CMK (cell line): ENCODE measurements around the gene TMEM131L.

ENCODE experiments used
- DNase-seq: peaks from one replicate; pipeline ENCODE4 v3.0.0-alpha.2; 2010; ENCODE audit warnings: low read depth

The TMEM131L gene

DNA sequence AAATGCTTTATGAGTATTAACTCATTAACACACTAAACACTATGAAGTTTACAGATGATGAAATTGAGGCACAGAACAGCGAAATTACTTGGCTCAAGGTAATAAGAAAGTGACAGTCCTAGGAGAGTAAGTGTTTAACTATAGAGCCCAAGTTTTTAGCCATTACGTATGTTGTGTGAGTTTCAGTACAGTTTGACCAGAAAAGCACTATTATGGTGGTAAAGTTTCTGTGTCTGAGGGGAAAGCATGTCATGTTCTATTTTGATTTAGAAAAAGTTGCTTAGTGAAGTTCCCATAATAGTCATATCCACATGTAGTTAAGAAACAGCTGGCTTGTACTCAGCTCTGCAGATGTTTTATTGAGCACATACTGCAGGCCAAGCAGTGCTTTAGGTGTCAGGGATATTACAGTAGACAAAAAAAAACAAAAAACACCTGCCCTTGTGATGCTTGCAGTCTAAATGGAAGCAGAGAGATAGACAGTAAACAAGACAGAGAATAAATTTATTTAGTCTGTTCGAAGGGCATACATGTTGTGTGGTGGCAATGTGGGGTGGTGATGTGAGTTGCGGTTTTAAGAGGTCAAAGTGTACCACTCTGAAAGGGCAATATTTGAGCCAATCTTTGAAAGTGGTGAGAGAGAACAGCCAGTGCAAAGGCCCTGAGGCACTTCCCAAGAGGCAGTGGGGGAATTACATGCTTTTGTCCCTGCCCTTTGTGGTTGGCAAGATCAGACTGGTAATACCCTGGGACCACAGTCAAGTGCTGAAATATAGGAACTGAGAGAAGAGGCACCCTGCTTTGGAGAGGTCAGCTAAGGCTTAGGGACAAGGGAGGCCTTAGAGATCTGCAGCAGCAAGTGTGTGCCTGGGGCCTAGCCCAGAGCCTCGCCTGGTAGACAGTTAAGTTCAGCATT lies 6.2 kb downstream of the TMEM131L start:
- no peak for DNase-seq

DNA sequence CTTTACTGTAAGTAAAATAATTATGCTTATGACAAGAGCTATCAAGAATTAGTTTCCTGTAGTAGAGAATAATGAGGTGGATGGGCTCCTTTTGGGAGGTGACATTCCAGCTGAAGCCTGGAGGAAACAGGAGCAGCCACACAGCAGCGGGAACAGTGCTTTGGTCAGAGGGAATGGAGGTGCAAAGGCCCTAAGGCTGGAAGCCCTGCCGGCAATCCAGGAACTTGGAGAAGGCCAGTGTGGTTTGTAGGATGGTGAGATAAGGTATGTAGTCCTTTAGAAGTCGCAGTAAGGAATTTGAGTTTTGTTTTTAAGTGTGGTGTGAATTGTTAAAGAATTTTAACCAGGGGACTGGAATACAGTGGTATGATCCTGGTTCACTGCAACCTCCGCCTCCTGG lies 8.1 kb downstream of the TMEM131L start:
- DNase-seq = no peak

DNA sequence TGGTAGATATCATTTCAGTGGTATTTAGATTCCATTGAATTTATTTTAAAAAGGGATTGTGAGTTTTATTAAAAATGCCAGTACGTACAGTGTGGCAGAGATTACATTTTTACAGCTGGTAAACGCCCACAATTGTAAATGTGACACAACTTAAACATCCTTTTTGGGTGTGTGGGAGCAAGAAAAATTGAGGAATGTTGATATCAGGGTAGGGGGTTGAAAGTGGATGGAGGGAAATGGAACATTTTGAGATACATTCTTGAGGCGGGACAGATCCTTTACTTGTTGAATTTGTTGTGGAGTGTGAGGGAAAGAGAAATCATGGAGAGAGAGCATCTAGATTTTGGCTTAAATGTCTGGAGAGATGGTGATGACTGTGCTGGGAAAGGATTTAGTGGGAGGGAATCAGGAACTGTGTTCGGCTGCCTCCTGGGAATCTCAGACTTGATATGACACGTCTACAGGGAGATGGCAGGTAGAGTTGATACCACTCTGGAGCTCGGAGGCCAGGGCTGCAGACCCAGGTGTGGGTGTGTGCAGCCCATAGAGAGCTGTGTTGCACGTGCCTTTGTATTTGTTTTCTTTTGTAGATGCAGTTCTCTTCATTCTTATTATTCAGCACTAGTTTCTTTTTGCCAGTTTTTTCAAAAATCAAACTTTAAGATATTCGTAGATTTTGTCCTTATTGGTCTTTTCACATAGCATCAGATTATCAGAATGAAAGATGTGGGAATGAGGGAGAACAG lies 10.8 kb downstream of the TMEM131L start:
- no peak for DNase-seq

DNA sequence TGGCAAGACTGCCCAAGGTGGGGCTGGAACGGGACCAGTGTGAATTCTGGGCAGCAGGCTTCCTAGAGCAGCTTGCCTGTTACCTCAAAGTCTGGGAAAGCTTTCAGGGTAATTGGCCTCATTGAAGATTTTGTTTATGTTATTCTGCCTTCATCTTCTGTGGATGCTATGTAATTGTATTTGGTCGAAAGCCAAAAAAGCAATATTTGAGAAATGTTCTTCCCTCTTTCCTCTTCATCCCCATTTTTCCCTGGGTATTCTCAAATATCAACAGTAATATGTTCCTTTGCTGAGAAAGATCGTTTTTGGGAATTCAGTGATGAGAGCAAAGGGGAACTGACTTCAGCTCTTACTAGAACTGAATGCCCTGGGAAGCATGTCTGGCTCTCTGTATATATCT lies 12.9 kb downstream of the TMEM131L start:
- DNase-seq = no peak

DNA sequence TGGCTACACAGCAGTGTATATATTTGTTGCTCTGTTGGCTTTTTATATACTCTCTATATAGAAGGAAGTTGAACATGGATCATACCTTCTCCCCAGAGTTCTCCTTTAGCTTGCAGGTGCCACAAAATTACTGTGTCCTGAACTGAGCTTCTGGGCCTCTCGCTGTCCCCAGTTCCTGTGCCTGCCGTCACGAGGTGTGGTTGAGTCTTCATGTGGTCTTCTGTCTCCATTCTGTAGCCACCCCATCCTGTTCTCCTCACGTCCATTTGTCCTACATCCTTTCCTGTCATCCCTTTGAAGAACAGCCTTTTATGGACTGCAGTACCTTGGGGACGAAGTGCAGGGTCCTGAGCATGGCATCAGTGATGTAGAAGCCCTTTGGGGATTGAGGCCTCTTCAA lies 14.5 kb downstream of the TMEM131L start:
- DNase-seq = no peak

DNA sequence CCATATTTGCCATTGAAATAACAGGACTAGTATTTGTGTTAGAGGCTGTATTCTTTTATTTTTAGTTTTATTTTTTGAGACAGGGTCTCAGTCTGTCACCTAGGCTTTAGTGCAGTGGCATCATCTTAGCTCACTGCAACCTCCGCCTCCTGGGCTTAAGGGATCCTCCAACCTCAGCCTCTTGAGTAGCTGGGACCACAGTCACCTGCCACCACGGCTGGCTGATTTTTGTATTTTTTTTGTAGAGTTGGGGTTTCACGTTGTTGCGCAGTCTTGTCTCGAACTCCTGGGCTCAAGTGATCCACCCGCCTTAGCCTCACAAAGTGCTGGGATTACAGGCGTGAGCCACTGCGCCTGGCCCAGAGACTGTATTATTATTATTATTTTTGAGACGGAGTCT lies 15.3 kb downstream of the TMEM131L start:
- DNase-seq = no peak

DNA sequence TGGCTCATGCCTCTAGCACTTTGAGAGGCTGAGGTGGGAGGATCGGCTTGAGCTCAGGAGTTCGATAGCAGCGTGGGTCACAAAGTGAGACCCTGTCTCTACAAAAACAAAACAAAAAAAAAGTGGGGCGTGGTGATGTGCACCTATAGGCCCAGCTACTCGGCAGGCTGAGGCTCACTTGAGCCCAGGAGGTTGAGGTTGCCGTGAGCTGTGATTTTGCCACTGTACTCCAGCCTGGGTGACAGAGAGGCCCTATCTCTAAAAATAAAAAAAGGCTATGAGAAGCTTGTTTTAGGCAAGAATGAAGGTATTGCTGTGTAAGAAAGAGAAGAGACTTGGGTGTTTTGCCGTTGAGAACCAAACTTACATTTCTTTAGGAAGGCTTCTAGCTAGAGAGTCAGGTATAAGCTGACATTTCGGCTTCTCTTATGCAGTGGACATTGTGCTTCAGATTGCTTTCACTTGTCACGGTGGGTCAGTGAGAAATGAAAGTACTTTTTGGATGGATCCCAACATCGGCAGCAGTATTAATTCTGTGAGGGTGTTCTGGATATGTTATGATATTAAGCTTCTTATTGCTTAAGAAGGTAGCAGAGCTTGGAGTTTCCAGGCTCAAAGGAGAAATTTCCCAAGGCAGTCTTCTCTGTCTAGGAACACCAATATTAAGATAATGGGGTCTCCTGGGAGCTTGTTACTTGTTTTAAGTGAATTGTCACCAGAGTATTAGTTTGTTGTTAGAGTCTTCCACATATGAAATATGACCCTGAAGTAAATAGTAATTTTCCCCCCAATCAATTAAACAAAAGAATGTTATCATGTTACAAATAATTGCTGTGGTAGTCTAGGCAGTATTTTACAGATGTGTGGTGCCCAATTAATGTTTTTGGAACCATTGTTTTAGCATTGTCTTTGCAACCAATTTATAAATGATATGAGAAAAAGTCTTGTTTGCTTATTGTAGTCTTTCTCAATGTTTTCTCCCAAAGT lies 17.6 kb downstream of the TMEM131L start:
- DNase-seq = no peak

DNA sequence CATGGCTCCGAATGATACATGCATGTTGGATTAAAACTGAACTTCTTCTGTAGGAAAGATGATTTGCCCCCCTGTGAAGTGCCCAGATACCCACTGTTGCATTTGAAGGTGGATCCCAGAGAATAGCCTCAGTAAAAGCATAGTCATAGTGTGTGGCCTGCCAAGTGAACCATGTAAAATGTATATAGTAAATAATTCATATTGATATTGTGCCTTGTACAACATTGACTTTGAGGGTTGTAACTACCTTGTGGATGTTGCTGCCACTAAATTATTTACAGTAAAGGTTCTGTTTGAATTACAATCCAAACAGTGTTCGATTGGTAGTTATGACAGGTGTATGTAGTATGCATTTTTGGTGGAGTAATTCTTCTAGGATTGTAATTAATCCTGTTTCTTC lies 19.2 kb downstream of the TMEM131L start:
- DNase-seq = no peak

DNA sequence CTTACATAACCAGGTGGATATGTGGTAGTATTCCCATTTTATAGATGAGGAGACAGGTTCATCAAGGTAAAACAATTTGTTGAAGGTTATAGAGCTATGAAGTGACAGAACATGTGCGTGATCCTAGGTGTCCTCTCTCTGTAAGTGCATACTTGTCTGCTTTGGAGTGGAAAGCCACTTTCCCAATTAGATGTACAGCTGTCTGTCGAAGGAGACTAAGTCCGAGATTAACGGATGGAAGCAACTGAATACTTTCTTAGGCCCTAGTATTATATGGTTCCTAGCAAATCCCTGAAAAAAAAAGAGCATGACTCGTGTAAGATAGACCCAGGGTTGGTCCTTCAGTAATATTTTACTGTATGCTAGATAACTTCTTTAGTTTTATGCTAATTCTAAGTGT lies 19.7 kb downstream of the TMEM131L start:
- no peak for DNase-seq

DNA sequence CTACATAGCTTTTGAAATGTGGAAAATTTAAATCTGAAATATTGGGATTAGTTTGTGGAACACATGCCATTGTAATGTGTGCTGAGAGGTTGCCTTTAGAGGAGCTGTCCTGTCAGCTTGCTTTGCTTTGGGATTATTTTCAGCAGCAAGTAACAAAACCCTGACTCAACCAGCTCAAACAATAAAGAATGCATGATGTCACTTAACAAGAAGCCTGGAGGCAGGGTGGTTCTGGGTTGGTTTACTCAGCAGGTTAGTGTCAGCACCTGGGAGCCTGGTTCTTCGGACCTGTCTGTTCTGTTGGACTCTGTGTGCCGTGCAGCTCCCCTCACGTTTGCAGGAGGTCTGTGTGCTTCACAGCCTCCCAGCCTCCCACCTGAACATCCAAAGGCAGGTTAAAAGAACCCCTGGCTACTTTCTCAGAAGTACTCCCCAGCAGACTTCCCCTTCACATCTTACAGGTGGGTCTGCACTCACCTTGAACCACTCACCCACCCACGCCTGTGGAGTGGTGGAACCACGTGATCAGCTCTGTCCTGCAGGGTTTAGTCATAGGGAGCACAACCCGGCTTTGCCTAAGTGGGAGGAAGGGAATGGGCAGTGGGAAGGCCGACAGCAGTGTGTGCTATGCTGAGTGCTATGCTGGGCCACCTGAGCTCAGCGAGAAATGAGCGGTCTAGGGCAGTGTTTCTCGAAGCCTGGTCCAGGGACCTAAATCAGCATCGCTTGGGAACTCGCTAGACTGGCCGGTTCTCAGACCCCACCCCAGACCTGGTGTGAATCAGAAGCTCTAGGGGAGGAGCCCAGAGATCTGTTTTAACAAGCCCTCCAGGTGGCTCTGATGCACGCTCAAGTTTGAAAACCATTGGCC lies 20.4 kb downstream of the TMEM131L start:
- no peak for DNase-seq

DNA sequence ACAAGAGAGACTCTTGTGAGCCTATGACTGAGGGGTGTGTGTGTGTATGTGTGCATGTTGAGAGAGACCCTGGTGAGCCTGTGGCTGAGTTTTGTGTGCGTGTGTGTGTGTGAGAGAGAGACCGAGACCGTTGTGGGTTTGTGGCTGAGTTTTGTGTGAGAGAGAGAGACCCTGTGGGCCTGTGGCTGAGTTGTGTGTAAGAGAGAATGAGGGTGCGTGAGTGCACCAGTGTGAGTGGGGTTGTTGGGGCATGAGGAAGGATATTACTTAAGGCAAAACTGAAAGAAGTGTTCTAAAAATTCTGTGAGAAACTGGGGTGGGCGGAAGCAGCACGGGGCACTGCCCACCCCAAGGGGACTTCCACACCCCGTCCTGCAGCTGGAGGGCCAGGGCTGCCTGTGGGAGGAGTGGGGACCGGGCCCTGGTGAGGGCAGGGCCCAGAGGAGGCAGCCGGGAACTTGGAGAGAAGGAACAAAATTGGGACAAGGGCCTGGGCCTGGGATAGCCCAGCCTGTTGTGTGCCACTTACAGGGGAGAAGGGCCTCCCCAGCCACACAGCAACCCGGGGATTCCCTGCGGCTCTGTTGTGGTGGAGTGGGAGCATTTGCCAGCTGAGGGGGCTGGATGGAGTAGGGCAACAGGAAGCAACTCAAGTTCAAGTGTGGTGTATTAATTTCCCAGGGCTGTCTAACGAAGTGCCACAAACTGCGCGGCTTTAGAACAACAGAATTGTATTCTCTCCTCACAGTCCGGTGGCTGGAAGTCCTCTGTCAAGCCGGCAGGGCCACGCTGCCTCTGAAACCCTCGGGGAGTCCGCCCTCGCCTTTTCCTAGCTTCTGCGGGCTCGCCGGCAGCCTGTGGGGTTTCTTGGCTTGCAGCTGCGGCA lies 22.1 kb downstream of the TMEM131L start:
- no peak for DNase-seq

DNA sequence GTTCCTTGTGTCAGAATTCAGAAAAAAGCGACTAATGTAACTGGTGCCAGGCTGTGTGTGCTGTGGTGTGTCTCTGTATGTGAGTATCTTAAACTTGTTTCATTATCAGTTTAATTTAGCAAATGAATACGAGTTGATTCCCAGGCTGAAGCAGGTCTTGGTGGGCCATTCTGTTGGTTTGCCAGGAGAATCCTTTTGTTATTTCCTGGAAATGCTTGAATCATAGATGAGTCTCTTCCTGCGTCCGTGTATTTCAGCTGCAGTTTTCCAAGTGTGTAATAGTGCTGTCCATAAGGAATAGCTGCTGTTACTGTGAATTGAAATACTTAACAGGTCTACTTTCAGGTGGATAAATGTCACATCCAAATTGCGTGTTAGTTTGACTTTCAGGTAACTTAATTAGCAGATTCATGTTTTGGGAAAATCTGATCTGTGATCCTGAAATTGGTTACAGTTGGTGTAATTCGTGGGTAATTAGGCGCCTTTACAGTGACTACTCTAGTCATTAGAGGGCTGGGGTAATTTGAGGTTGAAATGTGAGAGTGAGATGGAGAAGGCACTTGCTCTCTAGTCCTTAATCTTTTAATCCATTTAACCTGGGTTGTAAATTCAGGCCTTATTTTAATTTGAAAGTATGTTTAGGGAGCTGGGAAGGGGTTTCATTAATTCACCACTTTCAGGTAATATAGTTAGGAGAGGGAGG lies 23.8 kb downstream of the TMEM131L start:
- no peak for DNase-seq

DNA sequence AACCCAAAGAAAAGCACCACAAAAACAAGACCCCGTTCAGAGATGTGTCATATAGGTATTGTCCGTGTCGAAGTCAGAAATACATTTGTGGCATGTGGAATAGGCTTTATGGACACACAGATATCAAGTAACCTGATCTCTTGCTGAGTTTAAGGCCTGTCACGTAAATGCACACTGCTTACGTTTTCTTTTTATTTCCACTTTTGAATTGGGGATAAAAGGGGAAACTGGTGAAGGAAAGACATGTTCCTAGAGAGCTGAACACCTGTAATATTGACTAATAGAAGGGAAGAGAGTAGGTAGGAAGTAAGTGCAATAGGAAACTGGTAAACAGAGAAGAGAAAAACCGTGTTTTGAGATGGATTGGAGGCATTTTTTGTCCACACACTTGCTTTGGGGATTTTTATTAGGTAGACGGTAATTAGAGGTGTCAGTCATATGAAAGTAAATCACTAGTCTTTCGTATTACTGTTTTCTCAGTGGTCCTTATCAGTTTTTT lies 24.9 kb downstream of the TMEM131L start:
- no peak for DNase-seq

DNA sequence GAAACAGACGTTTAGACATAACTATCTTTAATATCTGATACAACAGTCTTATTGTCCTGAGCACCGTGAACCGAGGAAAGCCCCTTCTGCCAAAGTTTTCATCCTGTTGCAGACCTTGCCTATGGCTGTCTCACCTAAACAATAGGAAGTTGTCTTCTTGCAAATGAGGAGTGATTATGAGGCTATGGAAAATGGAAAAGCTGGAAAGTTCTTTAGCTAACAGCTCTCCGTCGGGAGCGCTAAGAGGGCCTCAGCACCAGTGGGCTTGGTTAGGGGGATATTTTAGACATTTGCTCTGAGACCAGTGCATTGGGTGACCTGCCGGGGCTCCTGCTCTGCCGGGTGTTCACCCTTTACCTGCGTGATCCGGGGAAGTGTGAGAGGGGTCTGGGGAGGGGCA lies 28.4 kb downstream of the TMEM131L start:
- no peak for DNase-seq

DNA sequence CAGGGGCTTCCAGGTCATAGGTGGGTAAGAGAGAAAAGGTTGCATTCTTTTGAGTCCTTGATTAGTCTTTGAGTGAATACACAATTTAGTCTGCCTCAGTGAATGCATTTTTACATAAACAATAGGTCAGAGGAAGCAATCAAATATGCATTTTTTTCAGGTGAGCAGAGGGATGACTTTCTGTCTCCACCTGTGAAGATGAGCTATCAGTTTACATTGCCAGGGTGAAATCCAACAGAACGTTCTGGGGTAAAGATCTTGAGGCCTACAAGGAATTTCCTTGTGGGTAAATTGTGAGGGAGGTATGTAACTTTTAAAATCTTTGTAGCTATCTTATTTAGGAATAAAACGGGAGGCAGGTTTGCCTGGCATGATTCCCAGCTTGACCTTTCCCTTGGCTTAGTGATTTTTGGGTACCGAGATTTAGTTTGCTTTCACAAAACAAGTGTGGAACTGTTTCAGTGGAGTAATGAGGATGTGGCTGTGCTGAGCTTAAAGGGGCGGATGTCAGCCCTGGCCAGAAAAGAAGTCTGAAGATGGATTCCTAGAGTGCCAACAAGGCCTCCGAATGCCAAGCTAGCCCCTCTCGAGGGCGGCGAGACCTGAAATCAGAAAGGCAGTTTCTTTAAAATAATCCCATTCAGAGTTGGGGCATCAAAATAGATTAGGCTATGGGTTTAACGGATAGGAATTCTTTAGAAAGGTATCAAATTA lies 29.5 kb downstream of the TMEM131L start:
- no peak for DNase-seq

DNA sequence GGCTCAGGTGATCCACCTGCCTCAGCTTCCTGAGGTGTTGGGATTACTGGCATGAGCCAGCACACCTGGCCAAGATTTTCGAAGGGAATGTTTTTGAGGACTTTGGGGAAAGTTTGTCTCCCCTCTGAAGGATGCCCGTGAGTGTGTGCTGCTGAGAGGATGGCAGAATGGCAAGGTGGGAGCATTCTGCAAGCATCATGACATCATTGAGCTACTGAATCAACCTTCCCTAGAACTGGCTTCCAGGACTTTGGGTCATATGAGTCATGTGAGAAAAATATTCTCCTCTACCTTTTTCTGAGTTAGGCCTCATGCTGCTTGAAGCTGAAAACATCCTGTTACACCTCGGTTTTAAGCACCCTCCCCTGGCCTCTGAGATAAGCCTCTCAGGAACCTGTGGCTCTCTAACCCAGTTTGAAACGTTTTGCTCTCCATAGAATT lies 31.0 kb downstream of the TMEM131L start:
- no peak for DNase-seq

DNA sequence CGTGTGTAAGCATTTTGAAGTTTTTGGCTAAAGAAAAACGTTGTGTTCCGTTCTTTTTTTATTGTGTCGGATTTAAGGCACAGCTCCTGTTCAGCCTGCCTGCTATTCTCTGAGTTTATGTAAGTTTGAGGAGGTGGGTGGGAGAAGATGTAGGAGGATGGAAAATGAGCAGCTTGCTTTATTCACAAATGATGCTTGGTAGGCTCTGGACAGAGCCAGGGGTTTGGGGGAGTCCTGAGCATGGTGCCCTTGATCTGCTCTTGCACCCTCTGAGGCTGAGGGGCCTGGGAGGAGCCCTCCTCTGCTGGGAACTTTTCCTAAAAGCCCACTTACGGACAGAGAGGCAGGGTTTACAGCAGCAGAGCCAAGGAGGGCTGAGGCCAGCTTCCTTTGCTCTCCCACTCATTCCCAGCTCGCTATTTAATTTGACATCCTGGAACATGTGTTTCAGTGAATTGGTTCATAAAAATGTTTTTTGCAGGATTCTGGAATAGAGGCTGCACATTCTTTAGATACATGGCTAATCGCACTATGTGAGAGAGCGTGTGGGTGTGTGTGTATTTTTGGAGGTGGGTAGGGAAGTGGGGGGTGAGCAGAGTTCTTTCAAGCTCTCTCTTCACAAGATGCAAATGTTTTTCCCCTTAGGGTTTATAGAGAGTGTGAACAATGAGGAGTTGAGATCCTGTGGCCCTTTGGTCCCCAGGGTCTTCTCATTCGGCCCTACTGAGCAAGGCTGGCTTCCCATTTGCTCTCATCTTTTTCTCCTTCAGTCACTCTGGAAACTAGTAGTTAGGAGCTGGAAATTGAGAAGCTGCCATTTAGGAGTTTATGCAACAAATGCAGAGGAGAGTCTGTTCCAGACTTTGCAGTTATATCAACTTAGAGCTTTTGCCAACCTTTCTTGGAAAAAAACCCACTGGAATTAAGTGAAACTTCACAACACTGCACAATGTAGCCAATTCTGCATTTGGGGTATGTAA lies 32.1 kb downstream of the TMEM131L start:
- no peak for DNase-seq
